ENCODE measurements around the gene MKLN1. TPM values are rescaled to one million over a fixed set of nuclear protein-coding genes. Genes with fewer than 3 reads are reported as not detected.
A peak's percentile ranks its signal among the peaks of the same experiment; 100 is the strongest.

The MKLN1 gene
- total RNA-seq, 2 experiments from 2014 or later: 35.5 to 41.4 TPM

DNA sequence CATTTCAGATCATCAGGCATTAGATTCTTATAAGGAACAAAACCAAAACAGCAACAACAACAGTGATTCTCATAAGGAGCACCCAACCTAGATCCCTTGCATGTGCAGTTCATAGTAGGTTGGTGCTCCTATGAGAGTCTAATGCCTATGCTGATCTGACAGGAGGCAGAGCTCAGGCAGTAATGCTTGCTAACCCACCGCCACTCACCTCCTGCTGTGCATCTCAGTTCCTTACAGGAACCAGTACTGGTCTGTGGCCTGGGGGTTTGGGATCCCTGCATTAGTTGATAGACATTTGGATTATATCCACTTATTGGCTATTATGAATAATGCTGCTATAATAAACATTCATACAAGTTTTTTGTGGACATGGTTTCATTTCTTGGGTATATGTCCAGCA, 14.0 kb downstream of the MKLN1 start:
- peaks cover 43% of the 10 kb centered on the region for H3K36me3 Mint-ChIP-seq
- DNase-seq (no peak), ATAC-seq (no peak)
- no peaks in the 10 kb centered on the region for H3K27me3 Mint-ChIP-seq
- H3K4me3 Mint-ChIP-seq: no peak overlapping the region
- H3K27ac Mint-ChIP-seq: no peak overlapping the region
- CTCF ChIA-PET: no interaction called here
- H3K9me3 Mint-ChIP-seq (ENCODE audit: low read depth): peaks cover 14% of the 10 kb centered on the region
- peaks cover 6% of the 10 kb centered on the region for H3K4me1 Mint-ChIP-seq

- Mint-ChIP-seq H3K4me3 (no peak overlapping the region), H3K4me1 (peaks cover 6% of the 10 kb centered on the region), H3K27me3 (no peaks in the 10 kb centered on the region), H3K27ac (no peak overlapping the region), H3K9me3 (ENCODE audit: low read depth) (peaks cover 9% of the 10 kb centered on the region), H3K36me3 (peaks cover 34% of the 10 kb centered on the region)
- no peak for ATAC-seq
- CTCF ChIA-PET: no interaction called here
- DNase-seq: no peak
Observed at GRCh38 chr7:131342864-131343442, 15.3 kb downstream of the MKLN1 start.

DNA sequence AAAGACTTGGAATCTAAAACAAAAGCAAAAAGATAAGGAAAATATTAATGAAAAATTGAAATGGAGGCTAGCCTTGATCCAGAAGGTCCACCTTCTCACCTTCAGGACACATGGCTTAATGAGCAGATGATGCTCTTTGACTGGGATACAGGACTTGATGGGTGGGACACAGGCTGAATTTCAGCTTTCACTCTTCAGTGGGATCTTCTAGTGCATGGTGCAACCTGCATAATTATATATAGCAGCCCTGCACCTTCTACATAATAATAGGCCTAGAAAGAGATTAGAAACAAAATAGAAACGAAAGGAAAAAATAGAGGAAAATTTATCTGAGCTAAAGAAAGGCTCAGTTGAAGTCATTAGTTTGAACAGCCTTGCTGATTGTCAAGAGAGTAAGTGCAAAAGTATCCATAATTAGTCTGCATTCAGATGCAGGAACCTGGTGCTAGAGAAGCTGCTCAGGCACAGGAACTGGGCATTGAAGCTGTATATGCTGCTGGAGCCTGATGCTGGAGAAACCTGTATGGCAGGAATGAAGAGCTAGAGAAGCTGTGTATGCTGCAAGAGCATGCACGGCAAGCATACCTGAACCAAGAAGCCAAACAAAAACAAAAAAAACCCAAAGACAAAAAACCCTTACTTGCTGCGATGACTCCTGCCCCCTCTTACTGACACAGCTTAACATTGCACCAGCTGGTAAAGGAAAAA, 19.4 kb downstream of the MKLN1 start:
- H3K4me3 Mint-ChIP-seq: no peak overlapping the region
- no peaks in the 10 kb centered on the region for H3K27me3 Mint-ChIP-seq
- peaks cover 7% of the 10 kb centered on the region for H3K4me1 Mint-ChIP-seq
- H3K36me3 Mint-ChIP-seq: peaks cover 30% of the 10 kb centered on the region
- no peak for ATAC-seq
- CTCF ChIA-PET: interaction anchor here (0.7 kb wide), 1 partner anchor 13 kb away, joined by 3 read pairs; no protein-coding TSS in a partner anchor
- DNase-seq: no peak
- H3K27ac Mint-ChIP-seq: no peak overlapping the region
- peaks cover 8% of the 10 kb centered on the region for H3K9me3 Mint-ChIP-seq (ENCODE audit: low read depth)

DNA sequence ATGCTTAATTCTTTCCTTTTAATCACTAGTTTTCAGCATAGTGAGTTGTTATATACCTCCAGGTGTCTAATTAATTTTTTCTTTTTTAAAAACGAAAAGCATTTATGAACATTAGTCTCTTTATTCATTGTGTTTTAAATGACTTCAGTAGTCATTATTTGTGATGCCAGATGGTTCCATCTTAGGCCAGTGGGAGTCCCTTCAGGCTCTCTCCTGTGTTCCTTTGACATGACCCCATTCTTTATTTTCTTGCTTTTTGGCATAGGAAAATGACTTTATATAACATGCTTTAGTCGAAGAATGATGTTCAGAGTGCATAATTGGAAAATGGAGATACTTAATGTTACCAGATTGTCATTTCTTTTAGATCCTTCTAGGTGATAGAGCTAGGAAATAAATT, 24.4 kb downstream of the MKLN1 start:
- CTCF ChIA-PET: interaction anchor here (1.5 kb wide), 1 partner anchor 16 kb away, joined by 3 read pairs; no protein-coding TSS in a partner anchor
- H3K4me1 Mint-ChIP-seq: peaks cover 8% of the 10 kb centered on the region
- no peaks in the 10 kb centered on the region for H3K27me3 Mint-ChIP-seq
- no peak for ATAC-seq
- H3K4me3 Mint-ChIP-seq: no peak overlapping the region
- DNase-seq: no peak
- H3K27ac Mint-ChIP-seq: no peak overlapping the region
- H3K9me3 Mint-ChIP-seq (ENCODE audit: low read depth): peaks cover 8% of the 10 kb centered on the region
- peaks cover 38% of the 10 kb centered on the region for H3K36me3 Mint-ChIP-seq

GRCh38 chr7:131354390-131354789, 26.7 kb downstream of the MKLN1 start:
- Mint-ChIP-seq H3K9me3 (ENCODE audit: low read depth) (peaks cover 8% of the 10 kb centered on the region), H3K27me3 (no peaks in the 10 kb centered on the region), H3K4me1 (peaks cover 27% of the 10 kb centered on the region), H3K4me3 (no peak overlapping the region), H3K36me3 (peaks cover 37% of the 10 kb centered on the region), H3K27ac (no peak overlapping the region)
- CTCF ChIA-PET: interaction anchor here (0.6 kb wide), 1 partner anchor 285 kb away, joined by 3 read pairs; no protein-coding TSS in a partner anchor
- no peak for DNase-seq
- no peak for ATAC-seq

- peaks cover 35% of the 10 kb centered on the region for H3K4me1 Mint-ChIP-seq
Observed at GRCh38 chr7:131355917-131356777, 28.5 kb downstream of the MKLN1 start.

DNA sequence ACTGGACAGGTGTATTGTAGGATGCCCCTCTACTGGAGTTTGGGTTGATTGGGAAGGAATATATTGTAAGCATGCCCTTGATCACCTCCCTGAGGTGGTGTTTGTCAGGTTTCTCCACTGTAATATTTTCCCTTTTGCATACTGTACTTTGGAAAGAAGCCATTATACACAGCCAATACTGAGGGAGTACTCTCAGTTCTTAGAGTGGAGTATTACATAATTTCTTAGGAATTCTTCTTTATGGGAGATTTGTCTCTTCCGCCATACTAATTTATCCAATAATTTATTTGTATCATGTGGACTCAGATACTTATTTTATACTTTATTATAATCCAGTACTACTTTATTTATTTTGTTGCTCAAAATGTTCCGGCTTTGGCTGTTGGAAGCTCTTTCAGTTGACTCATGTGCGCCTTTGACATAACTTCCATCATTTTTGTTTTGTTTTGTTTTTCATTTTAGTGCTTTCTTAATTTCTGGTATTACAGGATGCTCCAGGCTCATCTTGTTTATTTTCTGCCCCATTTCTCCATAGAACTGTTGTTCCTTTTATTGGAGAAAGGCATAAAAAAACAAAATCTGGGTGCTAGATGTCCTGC, 29.7 kb downstream of the MKLN1 start:
- Mint-ChIP-seq H3K4me3 (no peak overlapping the region), H3K9me3 (ENCODE audit: low read depth) (no peaks in the 10 kb centered on the region), H3K27ac (no peak overlapping the region), H3K36me3 (peaks cover 20% of the 10 kb centered on the region), H3K4me1 (peaks cover 43% of the 10 kb centered on the region), H3K27me3 (no peaks in the 10 kb centered on the region)
- ATAC-seq (no peak), DNase-seq (no peak)
- CTCF ChIA-PET: interaction anchor here (1.2 kb wide), 1 partner anchor 8 kb away, joined by 4 read pairs; no protein-coding TSS in a partner anchor

More at GRCh38 chr7:131355917-131356777, 28.5 kb downstream of the MKLN1 start:
- DNase-seq: no peak
- Mint-ChIP-seq H3K36me3 (peaks cover 23% of the 10 kb centered on the region), H3K27ac (no peak overlapping the region), H3K4me3 (no peak overlapping the region), H3K27me3 (no peaks in the 10 kb centered on the region), H3K9me3 (ENCODE audit: low read depth) (peaks cover 1% of the 10 kb centered on the region)
- CTCF ChIA-PET: interaction anchor here (1.2 kb wide), 1 partner anchor 9 kb away, joined by 4 read pairs; no protein-coding TSS in a partner anchor
- ATAC-seq: no peak

GRCh38 chr7:131358636-131359035, 31.0 kb downstream of the MKLN1 start:
- DNase-seq (no peak), ATAC-seq (no peak)
- H3K36me3 Mint-ChIP-seq: peaks cover 18% of the 10 kb centered on the region
- no peaks in the 10 kb centered on the region for H3K27me3 Mint-ChIP-seq
- H3K9me3 Mint-ChIP-seq (ENCODE audit: low read depth): no peaks in the 10 kb centered on the region
- H3K27ac Mint-ChIP-seq: peak overlapping the region; percentile 15
- H3K4me3 Mint-ChIP-seq: peak overlapping the region; percentile 6
- peaks cover 43% of the 10 kb centered on the region for H3K4me1 Mint-ChIP-seq
- CTCF ChIA-PET: no interaction called here

GRCh38 chr7:131359136-131359776, 31.6 kb downstream of the MKLN1 start:
- H3K4me1 Mint-ChIP-seq: peaks cover 42% of the 10 kb centered on the region

GRCh38 chr7:131363719-131364118, 36.0 kb downstream of the MKLN1 start:
- H3K27me3 Mint-ChIP-seq: no peaks in the 10 kb centered on the region
- ATAC-seq: no peak
- no peak overlapping the region for H3K4me3 Mint-ChIP-seq
- H3K27ac Mint-ChIP-seq: no peak overlapping the region
- peaks cover 60% of the 10 kb centered on the region for H3K4me1 Mint-ChIP-seq
- CTCF ChIA-PET: no interaction called here
- H3K9me3 Mint-ChIP-seq (ENCODE audit: low read depth): peaks cover 8% of the 10 kb centered on the region
- H3K36me3 Mint-ChIP-seq: peaks cover 24% of the 10 kb centered on the region
- no peak for DNase-seq

More at GRCh38 chr7:131359136-131359776, 31.6 kb downstream of the MKLN1 start:
- CTCF ChIA-PET: interaction anchor here (0.6 to 1.5 kb wide), 3 partner anchors 13 to 250 kb away, joined by 3 read pairs; no protein-coding TSS in a partner anchor
- no peak overlapping the region for H3K27ac Mint-ChIP-seq
- no peak for ATAC-seq
- no peaks in the 10 kb centered on the region for H3K27me3 Mint-ChIP-seq
- no peak for DNase-seq
- no peaks in the 10 kb centered on the region for H3K9me3 Mint-ChIP-seq (ENCODE audit: low read depth)
- peaks cover 18% of the 10 kb centered on the region for H3K36me3 Mint-ChIP-seq
- H3K4me3 Mint-ChIP-seq: peak overlapping the region; percentile 6

GRCh38 chr7:131364767-131365344, 37.2 kb downstream of the MKLN1 start:
- DNase-seq (no peak), ATAC-seq (no peak)
- no peak overlapping the region for H3K4me3 Mint-ChIP-seq
- H3K9me3 Mint-ChIP-seq (ENCODE audit: low read depth): peaks cover 8% of the 10 kb centered on the region
- peaks cover 26% of the 10 kb centered on the region for H3K36me3 Mint-ChIP-seq
- H3K4me1 Mint-ChIP-seq: peaks cover 58% of the 10 kb centered on the region
- CTCF ChIA-PET: interaction anchor here (1.1 kb wide), 1 partner anchor 8 kb away, joined by 4 read pairs; no protein-coding TSS in a partner anchor
- H3K27me3 Mint-ChIP-seq: no peaks in the 10 kb centered on the region
- H3K27ac Mint-ChIP-seq: no peak overlapping the region

DNA sequence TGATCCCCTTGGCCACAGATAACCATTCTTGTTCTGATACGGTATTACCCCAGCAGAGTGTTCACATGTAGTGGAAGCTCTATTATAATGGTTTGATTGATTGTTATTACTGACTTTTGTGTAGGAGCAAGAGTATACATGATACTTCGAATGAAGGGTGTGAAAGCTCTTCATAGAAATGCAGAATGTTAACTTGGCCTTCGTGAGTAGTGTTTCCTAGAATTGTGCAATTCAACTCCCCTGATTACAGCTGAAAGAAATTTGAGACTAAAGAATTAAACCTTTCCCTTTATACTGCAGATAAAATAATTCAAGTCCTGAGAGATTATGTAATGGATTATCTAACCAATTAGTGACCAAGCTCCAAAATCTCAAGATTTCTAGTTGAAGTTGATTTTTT, 38.2 kb downstream of the MKLN1 start:
- peaks cover 59% of the 10 kb centered on the region for H3K4me1 Mint-ChIP-seq
- no peaks in the 10 kb centered on the region for H3K27me3 Mint-ChIP-seq
- H3K36me3 Mint-ChIP-seq: peaks cover 26% of the 10 kb centered on the region
- CTCF ChIA-PET: interaction anchor here (0.6 to 1.1 kb wide), 2 partner anchors 9 to 51 kb away, joined by 3 to 4 read pairs; no protein-coding TSS in a partner anchor
- no peak for DNase-seq
- no peak for ATAC-seq
- no peak overlapping the region for H3K4me3 Mint-ChIP-seq
- peaks cover 8% of the 10 kb centered on the region for H3K9me3 Mint-ChIP-seq (ENCODE audit: low read depth)
- no peak overlapping the region for H3K27ac Mint-ChIP-seq

All from activated CD8-positive, alpha-beta memory T cell treated with anti-CD3 and anti-CD28 coated beads, Interleukin-2, amount 10 ng/mL, durations not matched to agents 7 days and 5 days (primary cell).